ENCODE results near the gene F8. TPM values are rescaled to one million over a fixed set of nuclear protein-coding genes. Genes with fewer than 3 reads are reported as not detected.

F8 gene
- total and polyA plus RNA-seq, 9 of the 15 experiments (the other 6 are each of a cell fraction or from before 2014, with no cell fraction given) = 0.41 to 3.8 (median 0.91) TPM

DNA sequence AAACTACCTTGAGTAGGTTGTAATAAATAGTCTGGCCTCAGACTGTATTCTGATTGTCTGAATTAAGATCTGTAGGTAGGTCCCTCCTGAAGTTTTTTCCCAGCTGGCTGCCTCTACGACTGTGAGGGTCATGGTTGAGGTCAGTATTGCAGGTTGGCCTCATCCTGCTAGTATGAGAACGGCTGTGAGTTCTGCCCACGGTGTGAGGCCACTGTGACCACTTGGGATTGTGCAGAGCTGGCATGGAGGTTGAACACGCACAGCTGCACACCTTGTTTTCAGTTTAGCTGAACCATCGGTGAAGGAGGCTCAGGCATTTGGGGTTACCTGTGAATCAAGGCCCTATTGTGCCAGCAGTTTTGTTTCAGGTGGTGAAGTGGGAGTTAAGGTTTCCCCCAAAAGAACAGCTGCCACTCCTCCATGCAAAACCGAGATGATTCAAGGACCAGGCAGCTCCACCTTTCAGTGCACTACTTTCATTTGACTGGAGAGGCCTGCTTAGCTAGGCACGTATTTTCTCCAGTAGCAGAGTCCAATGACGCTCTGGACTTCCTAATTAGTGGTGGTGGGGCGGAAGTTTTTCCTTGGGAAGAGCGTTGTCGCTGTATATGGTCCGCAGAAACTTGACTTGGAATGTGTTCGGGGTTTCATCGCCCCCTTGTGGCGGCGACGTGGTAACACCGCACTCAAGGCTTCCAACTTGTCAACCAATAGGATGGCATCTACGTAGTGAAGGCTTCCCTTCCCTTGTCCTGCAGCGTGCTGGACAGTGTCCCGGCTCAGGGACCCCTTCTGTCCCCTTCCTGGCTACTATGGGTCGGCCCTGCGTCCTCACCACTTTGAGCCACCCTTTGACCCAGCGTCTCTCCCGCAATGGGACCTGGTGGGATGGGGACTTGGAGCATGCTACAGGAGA, 34.6 kb upstream of the F8 start (continued):
- TF ChIP-seq, protein P1, sequence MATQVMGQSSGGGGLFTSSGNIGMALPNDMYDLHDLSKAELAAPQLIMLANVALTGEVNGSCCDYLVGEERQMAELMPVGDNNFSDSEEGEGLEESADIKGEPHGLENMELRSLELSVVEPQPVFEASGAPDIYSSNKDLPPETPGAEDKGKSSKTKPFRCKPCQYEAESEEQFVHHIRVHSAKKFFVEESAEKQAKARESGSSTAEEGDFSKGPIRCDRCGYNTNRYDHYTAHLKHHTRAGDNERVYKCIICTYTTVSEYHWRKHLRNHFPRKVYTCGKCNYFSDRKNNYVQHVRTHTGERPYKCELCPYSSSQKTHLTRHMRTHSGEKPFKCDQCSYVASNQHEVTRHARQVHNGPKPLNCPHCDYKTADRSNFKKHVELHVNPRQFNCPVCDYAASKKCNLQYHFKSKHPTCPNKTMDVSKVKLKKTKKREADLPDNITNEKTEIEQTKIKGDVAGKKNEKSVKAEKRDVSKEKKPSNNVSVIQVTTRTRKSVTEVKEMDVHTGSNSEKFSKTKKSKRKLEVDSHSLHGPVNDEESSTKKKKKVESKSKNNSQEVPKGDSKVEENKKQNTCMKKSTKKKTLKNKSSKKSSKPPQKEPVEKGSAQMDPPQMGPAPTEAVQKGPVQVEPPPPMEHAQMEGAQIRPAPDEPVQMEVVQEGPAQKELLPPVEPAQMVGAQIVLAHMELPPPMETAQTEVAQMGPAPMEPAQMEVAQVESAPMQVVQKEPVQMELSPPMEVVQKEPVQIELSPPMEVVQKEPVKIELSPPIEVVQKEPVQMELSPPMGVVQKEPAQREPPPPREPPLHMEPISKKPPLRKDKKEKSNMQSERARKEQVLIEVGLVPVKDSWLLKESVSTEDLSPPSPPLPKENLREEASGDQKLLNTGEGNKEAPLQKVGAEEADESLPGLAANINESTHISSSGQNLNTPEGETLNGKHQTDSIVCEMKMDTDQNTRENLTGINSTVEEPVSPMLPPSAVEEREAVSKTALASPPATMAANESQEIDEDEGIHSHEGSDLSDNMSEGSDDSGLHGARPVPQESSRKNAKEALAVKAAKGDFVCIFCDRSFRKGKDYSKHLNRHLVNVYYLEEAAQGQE (IDR thresholded peaks at IDR 0.05; ENCODE audit: borderline replicate concordance) = peak; percentile 82
- TF ChIP-seq, protein P1 (CRISPR knock-in tag; IDR thresholded peaks at IDR 0.05; ENCODE audit: low read depth) = no peak
- TF ChIP-seq MCM2 (IDR thresholded peaks at IDR 0.05; ENCODE audit: low read depth) = no peak
- TF ChIP-seq, protein P2, sequence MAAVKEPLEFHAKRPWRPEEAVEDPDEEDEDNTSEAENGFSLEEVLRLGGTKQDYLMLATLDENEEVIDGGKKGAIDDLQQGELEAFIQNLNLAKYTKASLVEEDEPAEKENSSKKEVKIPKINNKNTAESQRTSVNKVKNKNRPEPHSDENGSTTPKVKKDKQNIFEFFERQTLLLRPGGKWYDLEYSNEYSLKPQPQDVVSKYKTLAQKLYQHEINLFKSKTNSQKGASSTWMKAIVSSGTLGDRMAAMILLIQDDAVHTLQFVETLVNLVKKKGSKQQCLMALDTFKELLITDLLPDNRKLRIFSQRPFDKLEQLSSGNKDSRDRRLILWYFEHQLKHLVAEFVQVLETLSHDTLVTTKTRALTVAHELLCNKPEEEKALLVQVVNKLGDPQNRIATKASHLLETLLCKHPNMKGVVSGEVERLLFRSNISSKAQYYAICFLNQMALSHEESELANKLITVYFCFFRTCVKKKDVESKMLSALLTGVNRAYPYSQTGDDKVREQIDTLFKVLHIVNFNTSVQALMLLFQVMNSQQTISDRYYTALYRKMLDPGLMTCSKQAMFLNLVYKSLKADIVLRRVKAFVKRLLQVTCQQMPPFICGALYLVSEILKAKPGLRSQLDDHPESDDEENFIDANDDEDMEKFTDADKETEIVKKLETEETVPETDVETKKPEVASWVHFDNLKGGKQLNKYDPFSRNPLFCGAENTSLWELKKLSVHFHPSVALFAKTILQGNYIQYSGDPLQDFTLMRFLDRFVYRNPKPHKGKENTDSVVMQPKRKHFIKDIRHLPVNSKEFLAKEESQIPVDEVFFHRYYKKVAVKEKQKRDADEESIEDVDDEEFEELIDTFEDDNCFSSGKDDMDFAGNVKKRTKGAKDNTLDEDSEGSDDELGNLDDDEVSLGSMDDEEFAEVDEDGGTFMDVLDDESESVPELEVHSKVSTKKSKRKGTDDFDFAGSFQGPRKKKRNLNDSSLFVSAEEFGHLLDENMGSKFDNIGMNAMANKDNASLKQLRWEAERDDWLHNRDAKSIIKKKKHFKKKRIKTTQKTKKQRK (IDR thresholded peaks at IDR 0.05; ENCODE audit: borderline replicate concordance, low read depth, low read length) = no peak
- no peak for TF ChIP-seq HMGN3 (IDR thresholded peaks at IDR 0.05; ENCODE audit: borderline replicate concordance, extremely low read depth, insufficient read length, low read depth, low read length)
- TF ChIP-seq HDGF (IDR thresholded peaks at IDR 0.05) = no peak
- no peak for TF ChIP-seq L3MBTL2 (IDR thresholded peaks at IDR 0.05)
- no peak for TF ChIP-seq ZNF217 (CRISPR knock-in tag; IDR thresholded peaks at IDR 0.05)
- peak; percentile 21; the same call in 1 of the 2 replicates for TF ChIP-seq ATF7 (IDR thresholded peaks at IDR 0.05)
- TF ChIP-seq NFATC3 (IDR thresholded peaks at IDR 0.05) = no peak
- no peak for TF ChIP-seq ZNF695 (CRISPR knock-in tag; IDR thresholded peaks at IDR 0.05)
- TF ChIP-seq MEF2A (IDR thresholded peaks at IDR 0.05; ENCODE audit: control insufficient read depth, low read depth, low read length) = no peak
- peak; percentile 44; the same call in 1 of the 2 replicates for TF ChIP-seq CC2D1A (IDR thresholded peaks at IDR 0.05)
- no peak for TF ChIP-seq PHF20 (IDR thresholded peaks at IDR 0.05; ENCODE audit: partially characterized antibody)
- peak; percentile 63 for TF ChIP-seq TEAD4 (IDR thresholded peaks at IDR 0.05; ENCODE audit: low read length)
- TF ChIP-seq TEAD4 (CRISPR knock-in tag; IDR thresholded peaks at IDR 0.05; ENCODE audit: borderline replicate concordance) = no peak
- TF ChIP-seq NR1H2 (CRISPR knock-in tag; IDR thresholded peaks at IDR 0.05) = no peak
- TF ChIP-seq TAF7 (tag; IDR thresholded peaks at IDR 0.05) = no peak

Data from K562 (cell line).